Liver (tissue), 3 donors: ENCODE measurements around the gene CFL1.

Experiments used
- CTCF ChIP-seq: fragments of 150-350 bp; IDR thresholded peaks from 2 replicates; pipeline ENCODE4 v1.5.1; 2017; ENCODE audit warnings: improper control_type of control experiment, low read depth, low read length; ENCODE audit not compliant: missing input control
- RAD21 ChIP-seq, 2 donors: IDR thresholded peaks; 2 replicates each; pipeline ENCODE4 v1.6.1; 2016; ENCODE audit warnings: antibody characterized with exemption in 2 of 2, mild to moderate bottlenecking in 2 of 2
- REST ChIP-seq: IDR thresholded peaks from 2 replicates; pipeline ENCODE4 v1.6.1; 2016; ENCODE audit warnings: antibody characterized with exemption, mild to moderate bottlenecking
- TAF1 ChIP-seq: conservative IDR thresholded peaks from 2 replicates; pipeline ENCODE4 v1.6.1; 2016; ENCODE audit warnings: antibody characterized with exemption, mild to moderate bottlenecking
- TF ChIP-seq, protein P1 (sequence below): IDR thresholded peaks from 2 replicates; pipeline ENCODE4 v1.6.1; 2016; ENCODE audit warnings: antibody characterized with exemption
- donor health status: healthy.
- donor health status: healthy.

- TF ChIP-seq CTCF, result no peak
- no peak for TF ChIP-seq TAF1
- TF ChIP-seq, protein P1, sequence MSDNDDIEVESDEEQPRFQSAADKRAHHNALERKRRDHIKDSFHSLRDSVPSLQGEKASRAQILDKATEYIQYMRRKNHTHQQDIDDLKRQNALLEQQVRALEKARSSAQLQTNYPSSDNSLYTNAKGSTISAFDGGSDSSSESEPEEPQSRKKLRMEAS, result no peak
- TF ChIP-seq REST, result no peak
- TF ChIP-seq RAD21 (IDR thresholded peaks at IDR 0.05), result no peak
Measured at GRCh38 chr11:65879617-65880016, 21.6 kb upstream of the CFL1 start, which contains the start of gene CTSW.
